Retinal pigment epithelial cell (primary cell): ENCODE results near the gene SVIL.

Source experiments
- DNase-seq: peaks from one replicate; pipeline ENCODE4 v3.0.0-alpha.2; 2010; ENCODE audit warnings: low read depth
- H3K4me3 ChIP-seq: 2 replicates; pipeline ENCODE4 v1.5.1; 2011; ENCODE audit warnings: mild to moderate bottlenecking, low read length, control low read depth, moderate library complexity
- CTCF ChIP-seq: conservative IDR thresholded peaks from 2 replicates; pipeline ENCODE4 v1.5.1; 2011; ENCODE audit warnings: low read depth, low read length, control low read depth, inconsistent platforms

SVIL gene

GRCh38 chr10:29649561-29650551 lies 15.1 kb upstream of the SVIL start:
- no peak for TF ChIP-seq CTCF
- no peak for DNase-seq
- no peak overlapping the region for H3K4me3 ChIP-seq

GRCh38 chr10:29648983-29649268 lies 14.2 kb upstream of the SVIL start:
- no peak for DNase-seq
- no peak for TF ChIP-seq CTCF

GRCh38 chr10:29648114-29648982 lies 13.6 kb upstream of the SVIL start:
- no peak overlapping the region for H3K4me3 ChIP-seq
- no peak for TF ChIP-seq CTCF
- DNase-seq, result no peak

More at GRCh38 chr10:29648983-29649268, 14.2 kb upstream of the SVIL start:
- H3K4me3 ChIP-seq, result no peak overlapping the region

GRCh38 chr10:29647478-29647877 lies 12.7 kb upstream of the SVIL start:
- TF ChIP-seq CTCF, result no peak
- H3K4me3 ChIP-seq, result no peak overlapping the region
- no peak for DNase-seq

GRCh38 chr10:29646960-29647461 lies 12.2 kb upstream of the SVIL start:
- TF ChIP-seq CTCF, result no peak
- H3K4me3 ChIP-seq, result no peak overlapping the region
- DNase-seq, result no peak

GRCh38 chr10:29646238-29646902 lies 11.6 kb upstream of the SVIL start:
- peak; percentile 85 for DNase-seq
- no peak overlapping the region for H3K4me3 ChIP-seq
- no peak for TF ChIP-seq CTCF
